Measurements from ENCODE around the gene KIF7.
"Not testable (repeated sequence)": the region's sequence is repeated elsewhere in the genome, so short reads cannot be mapped to it uniquely, and the experiment has no call there.

The KIF7 gene

GRCh38 chr15:89654847-89655805 is at the start of gene KIF7:
Gene KIF7, minus strand, starts transcription at chr15:89655467. Its CDS starts 2,537 bp downstream, at chr15:89652930.
- peak; percentile 13 for DNase-seq

- no peak for DNase-seq
These were observed 49.1 kb upstream of the KIF7 start for GRCh38 chr15:89704411-89704810.

- no peak for DNase-seq
These were observed 39.9 kb upstream of the KIF7 start for GRCh38 chr15:89695198-89695597.

- no peak for DNase-seq
These were observed 38.4 kb upstream of the KIF7 start for GRCh38 chr15:89693696-89694095.

GRCh38 chr15:89693091-89693490 is 37.8 kb upstream of the KIF7 start:
- no peak for DNase-seq

DNA sequence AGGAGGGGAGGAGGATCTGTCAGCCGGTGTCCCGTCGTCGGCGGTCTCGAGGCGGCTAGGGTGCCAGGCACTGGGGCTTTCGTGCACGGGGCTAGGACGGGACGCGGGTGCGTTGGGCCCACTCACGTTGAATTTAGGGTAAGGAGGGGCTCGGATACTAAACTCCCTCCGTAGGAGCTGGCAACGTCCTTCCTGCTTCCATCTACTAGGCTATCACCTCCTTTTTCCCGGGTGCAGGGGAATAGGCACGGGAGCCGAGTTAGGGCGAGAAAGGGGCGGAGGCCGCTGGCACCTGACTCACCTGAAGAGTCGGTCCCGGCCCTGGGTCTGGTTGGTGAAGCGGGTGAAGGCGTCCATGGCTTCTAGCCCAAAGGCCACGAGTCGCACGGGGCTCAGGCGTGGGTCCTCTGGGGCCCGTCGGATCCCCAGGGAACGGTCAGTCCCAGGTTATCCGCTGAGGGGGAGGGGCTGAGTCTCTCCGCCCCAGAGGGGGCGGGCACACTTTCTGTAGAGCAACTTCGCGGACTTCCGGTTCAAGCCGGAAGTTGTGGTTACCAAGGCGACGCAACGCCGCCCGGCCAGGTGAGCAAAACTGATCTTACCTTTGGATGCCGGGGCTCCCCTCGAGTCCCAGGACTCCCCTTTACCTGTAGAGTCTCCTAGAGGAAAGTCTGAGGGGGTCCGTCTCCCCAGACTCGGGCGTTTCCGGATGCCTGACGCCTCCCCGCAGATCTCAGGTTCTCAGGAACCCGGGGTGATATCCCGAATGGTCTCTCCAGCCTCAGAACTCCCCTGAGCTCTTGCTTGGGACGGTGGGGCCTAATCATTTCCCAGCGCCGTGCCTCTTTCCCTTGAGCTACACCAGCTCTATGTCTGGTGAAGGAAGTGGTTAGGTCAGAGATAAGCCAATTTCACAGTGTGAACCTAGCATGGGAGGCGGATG is 35.3 kb upstream of the KIF7 start, which contains the start of the genes PEX11A and WDR93:
Gene PEX11A, minus strand, starts transcription at position 479 of the 943 bp plus-strand sequence. Its CDS starts 122 bp downstream, at position 357.
Gene WDR93, plus strand, starts transcription at position 536 of the 943 bp plus-strand sequence. CDS start 10,936 bp downstream, outside the sequence.
- peak; percentile 83 for DNase-seq

DNA sequence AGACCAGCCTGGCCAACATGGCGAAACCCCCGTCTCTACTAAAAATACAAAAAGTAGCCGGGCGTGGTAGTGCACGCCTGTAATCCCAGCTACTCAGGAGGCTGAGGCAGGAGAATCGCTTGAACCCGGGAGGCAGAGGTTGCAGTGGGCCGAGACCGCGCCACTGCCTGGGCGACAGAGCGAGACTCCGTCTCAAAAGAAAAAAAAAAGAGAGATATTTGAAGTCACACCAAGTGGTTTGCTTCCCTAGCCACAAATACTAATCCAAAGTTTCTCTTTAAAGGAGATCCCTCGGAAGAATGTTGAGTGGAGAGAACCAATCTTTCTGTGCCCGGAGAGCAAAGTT is 34.6 kb upstream of the KIF7 start:
- DNase-seq, result not testable (repeated sequence)

DNA sequence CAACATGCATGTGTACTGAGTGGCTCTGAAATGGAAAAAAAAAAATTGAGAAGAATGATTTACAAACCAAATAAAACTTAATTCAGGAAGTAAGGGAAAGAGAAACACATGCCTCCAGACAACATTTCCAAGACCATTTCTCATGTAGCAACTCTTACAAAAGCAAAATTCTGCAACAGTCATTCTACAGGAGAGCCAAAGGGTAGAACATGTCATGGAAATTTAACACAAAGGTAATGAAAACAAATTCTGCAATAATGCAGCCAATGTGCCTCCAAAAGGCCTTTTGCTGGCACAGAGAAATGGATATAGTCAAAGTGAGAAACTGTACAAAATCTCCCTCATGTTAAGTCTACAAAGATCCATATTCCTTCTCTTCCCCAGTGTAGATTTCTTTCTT is 31.3 kb upstream of the KIF7 start:
- DNase-seq, result no peak

DNA sequence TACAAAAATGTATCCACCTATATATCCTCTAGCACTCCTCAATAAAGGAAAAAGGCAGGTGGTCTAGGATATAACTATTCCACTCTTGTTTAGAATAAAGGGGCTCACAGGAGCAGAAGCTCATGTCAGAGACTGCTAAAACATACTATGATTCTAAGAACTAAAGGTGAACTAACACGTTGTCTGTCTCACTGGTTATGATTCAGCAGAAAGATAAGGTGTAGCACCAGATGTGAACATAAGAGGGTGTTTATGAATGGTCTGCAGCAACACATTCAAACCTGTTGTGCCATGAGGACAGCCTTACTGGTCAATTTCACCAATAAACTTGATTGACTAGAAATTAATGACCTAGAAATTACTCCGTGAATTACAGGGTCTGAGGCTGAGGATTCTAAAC is 30.7 kb upstream of the KIF7 start:
- no peak for DNase-seq

- DNase-seq, result no peak
These were observed 25.9 kb upstream of the KIF7 start for GRCh38 chr15:89681146-89681545.

- DNase-seq, result no peak
These were observed 25.1 kb upstream of the KIF7 start for GRCh38 chr15:89680282-89680873.

DNA sequence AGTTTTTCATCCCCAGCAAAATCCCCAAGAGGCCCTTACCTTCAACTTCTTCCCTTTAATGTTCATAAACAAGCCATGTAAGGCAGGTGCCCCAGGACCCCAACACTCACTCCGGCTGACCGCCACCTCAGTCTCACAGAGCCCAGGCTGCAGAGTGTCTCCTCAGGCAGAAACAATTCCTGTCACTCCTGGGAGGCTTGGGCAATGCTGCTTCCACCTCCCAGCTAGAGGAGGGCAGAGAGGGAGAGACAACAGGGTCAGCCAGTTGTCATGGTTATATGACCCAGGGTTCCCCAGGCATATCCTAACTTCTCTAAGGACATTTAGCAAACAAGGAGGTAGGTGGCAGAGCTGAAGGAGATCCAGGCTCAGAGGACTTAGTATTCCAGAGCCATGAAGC is 23.9 kb upstream of the KIF7 start, which contains the start of gene PLIN1:
Gene PLIN1, minus strand, starts transcription at position 156 of the 400 bp plus-strand sequence. CDS start 1,878 bp downstream, outside the sequence.
- no peak for DNase-seq

- DNase-seq, result no peak
These were observed 22.1 kb upstream of the KIF7 start for GRCh38 chr15:89677381-89677780.

- DNase-seq, result no peak
These were observed 20.3 kb upstream of the KIF7 start for GRCh38 chr15:89675606-89676005.

- DNase-seq, result no peak
These were observed 19.3 kb upstream of the KIF7 start for GRCh38 chr15:89674526-89674925.

GRCh38 chr15:89673165-89673512 is 17.9 kb upstream of the KIF7 start:
- peak; percentile 31 for DNase-seq

GRCh38 chr15:89672221-89673164 is 17.2 kb upstream of the KIF7 start:
- no peak for DNase-seq

- no peak for DNase-seq
These were observed 16.4 kb upstream of the KIF7 start for GRCh38 chr15:89671687-89672086.

DNA sequence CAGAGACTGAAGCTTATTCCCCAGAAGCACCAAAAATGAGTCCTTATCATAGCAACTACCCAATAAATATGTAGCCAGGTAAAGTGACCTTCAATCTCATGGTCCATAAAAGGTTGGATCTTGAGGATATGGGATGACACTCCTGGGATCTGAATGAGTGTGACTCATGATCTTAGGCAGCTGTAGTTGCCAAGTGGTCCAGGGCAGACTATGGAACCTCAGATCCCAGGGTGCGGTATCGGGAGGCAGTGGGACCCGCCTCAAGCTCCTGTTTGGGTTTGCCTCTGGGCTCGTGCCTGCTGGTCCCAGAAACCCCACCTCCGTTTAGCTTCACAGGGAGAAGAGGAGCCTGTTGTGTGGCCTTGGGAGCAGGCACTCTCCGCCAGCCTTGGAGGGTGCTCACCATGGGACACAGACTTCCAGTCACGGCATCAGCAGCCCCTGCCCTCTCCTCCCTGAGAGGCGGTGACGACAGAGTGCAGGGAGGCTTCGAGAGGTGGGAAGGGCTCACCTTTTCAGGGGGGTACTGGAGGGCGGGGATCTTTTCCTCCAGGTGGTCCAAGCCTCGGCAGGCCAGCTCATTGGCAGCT is 15.8 kb upstream of the KIF7 start:
- no peak for DNase-seq

- DNase-seq, result no peak
These were observed 14.7 kb upstream of the KIF7 start for GRCh38 chr15:89669941-89670340.

- no peak for DNase-seq
These were observed 14.1 kb upstream of the KIF7 start for GRCh38 chr15:89669309-89669865.
